GM13977 (cell line): ENCODE measurements around the gene BRAT1.

Experiments used
- DNase-seq: peaks from one replicate; pipeline ENCODE4 v3.0.0; 2012; ENCODE audit warnings: low spot score
- in situ Hi-C: fragments of 300-500 bp; cut with MboI; formaldehyde crosslinking; loops from one replicate; pipeline ENCODE4 v1.12.0; 2022; ENCODE audit warnings: low sequenced_read_pairs, low pct_unique_long_range_greater_than_20kb, mixed read lengths, inconsistent platforms; ENCODE audit not compliant: unreplicated experiment
- TF ChIP-seq, protein P1 (sequence below): IDR thresholded peaks from 2 replicates; pipeline ENCODE4 v1.5.1; 2012; ENCODE audit warnings: mild to moderate bottlenecking, control low read depth; ENCODE audit not compliant: insufficient read depth; ENCODE audit errors: extremely low read depth, missing control alignments

The BRAT1 gene

DNA sequence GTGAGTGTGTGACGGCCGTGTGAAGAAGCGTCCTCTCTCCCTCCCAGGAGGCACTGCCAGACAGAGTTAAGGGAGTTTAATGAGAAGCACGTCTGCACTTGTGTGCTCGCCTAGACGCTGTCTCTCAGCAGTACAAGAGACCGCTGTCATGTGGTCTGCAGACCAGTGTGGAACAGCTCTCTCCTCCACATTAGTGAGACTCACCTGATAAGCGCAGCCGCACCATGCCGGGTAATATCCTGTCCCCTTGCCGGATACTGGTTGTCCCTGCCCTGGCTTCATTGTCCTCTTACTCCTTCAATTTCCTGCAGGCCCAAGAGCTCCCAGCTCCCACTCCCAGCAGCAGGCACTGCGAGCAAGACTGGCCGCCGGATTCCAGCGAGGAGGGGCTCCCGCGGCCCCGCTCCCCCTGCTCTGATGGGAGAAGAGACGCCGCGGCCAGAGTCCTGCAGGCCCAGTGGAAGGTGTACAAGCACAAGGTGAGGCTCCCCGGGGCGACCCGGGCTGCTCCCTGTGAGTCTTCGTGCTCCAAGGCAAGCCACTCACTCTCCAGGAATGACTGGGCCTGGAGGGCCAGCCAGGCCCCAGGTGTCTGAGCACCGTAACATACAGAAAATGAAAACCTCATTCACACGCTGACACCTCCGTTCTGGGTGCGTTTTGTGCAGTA, 43.0 kb upstream of the BRAT1 start:
- in situ Hi-C loops = no loop called here
- DNase-seq = no peak
- TF ChIP-seq, protein P1, sequence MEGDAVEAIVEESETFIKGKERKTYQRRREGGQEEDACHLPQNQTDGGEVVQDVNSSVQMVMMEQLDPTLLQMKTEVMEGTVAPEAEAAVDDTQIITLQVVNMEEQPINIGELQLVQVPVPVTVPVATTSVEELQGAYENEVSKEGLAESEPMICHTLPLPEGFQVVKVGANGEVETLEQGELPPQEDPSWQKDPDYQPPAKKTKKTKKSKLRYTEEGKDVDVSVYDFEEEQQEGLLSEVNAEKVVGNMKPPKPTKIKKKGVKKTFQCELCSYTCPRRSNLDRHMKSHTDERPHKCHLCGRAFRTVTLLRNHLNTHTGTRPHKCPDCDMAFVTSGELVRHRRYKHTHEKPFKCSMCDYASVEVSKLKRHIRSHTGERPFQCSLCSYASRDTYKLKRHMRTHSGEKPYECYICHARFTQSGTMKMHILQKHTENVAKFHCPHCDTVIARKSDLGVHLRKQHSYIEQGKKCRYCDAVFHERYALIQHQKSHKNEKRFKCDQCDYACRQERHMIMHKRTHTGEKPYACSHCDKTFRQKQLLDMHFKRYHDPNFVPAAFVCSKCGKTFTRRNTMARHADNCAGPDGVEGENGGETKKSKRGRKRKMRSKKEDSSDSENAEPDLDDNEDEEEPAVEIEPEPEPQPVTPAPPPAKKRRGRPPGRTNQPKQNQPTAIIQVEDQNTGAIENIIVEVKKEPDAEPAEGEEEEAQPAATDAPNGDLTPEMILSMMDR = no peak

DNA sequence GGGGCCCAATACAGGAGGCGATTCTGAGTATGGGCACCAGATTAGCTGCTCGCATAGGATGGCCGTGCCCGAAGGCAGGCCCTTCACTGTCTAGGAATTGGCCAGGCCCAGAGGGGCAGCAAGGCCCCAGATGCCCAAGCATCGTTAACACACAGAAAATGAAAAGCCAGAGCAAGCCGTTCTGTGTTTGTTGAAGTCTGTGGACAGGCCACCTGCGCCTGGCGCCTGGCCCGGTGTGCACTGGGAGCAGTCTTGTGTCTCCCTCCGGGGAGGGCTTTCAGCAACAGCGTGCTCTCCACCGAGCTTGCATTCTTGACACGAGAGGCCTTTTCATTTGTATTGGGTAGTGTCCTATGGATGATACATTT, 41.9 kb upstream of the BRAT1 start:
- in situ Hi-C loops = no loop called here
- no peak for DNase-seq
- TF ChIP-seq, protein P1 = no peak

DNA sequence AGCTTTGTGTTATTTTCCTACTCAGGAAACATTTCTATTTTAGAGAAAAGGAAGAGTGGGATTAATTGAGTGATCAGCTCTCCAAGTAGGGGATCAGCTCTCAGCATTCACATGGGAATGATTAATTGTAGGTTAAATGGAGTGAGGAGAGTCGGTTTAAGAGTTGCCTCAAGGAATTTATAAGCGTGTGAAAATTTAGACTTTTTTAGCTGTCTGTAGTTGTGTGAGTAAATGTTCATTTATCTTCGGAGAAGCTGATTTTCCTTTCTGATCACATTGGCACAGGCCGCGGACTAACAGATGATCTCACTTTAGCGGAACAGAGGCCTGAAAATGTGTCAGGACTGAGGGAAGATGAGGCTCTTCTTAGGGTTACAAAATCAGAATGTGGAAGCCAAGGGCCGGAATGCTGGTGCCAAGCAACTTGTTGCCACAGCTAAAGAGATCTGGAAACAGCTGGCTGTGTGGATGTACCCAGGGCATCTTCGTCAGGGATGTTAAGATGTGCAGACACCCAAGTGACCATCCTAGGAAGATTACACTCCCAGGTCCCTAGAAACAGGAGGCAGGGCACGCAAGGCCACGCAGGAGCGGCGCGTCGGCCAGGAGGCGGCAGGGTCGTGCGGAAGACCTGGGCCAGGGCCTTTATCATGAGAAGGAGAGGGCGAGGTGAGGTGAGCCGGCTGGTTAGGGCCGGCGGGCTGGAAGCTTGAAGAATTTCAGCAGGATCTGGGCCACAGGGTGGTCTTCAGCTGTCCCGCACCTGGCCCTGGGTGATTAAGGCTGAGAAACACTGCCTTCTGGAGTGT, 41.3 kb upstream of the BRAT1 start:
- no peak for DNase-seq
- TF ChIP-seq, protein P1 = no peak
- in situ Hi-C loops = no loop called here

DNA sequence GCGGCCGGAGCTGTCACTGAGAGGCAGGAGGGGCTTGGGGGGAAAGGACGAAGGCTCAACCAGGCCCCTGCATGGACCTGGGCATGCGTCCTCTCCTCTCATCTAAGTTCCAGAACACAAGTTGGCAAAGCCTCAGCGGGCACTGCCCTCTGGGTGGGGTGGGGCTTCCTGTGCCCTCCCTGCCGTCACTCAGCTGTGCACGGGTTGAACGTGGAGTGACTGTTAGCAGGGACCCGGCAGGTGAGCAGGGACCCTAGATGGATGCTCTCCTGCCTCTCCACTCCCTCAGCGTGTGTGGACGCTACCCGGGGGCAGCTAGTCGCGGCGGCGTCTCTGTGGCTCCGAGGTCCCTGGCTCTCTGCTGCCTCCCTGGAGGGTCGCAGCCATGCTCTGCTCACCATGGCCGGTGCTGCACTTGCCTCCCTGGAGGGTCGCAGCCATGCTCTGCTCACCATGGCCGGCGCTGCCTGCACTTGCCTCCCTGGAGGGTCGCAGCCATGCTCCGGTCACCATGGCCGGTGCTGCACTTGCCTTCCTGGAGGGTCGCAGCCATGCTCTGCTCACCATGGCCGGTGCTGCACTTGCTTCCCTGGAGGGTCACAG, 40.0 kb upstream of the BRAT1 start:
- DNase-seq = no peak
- in situ Hi-C loops = no loop called here
- TF ChIP-seq, protein P1 = no peak

DNA sequence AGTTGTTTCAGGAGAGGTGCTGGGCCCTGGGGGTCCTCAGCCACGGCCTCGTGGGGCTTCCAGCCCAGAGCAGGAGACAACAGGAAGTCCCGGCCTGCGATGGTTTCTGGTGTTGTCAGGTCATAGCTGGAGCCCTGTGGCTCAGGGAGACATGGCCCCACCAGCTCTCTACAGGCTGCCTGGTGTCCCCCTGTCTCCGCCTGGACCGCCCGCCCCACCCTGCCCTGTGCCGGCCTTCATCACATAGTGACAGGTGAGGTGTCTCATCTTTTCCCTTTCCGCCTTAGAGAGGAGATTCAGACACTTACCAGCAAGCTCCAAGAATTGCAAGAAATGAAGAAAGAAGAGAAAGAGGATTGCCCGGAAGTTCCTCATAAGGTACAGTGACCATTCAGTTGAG, 39.3 kb upstream of the BRAT1 start:
- in situ Hi-C loops = no loop called here
- DNase-seq = no peak
- TF ChIP-seq, protein P1 = no peak

DNA sequence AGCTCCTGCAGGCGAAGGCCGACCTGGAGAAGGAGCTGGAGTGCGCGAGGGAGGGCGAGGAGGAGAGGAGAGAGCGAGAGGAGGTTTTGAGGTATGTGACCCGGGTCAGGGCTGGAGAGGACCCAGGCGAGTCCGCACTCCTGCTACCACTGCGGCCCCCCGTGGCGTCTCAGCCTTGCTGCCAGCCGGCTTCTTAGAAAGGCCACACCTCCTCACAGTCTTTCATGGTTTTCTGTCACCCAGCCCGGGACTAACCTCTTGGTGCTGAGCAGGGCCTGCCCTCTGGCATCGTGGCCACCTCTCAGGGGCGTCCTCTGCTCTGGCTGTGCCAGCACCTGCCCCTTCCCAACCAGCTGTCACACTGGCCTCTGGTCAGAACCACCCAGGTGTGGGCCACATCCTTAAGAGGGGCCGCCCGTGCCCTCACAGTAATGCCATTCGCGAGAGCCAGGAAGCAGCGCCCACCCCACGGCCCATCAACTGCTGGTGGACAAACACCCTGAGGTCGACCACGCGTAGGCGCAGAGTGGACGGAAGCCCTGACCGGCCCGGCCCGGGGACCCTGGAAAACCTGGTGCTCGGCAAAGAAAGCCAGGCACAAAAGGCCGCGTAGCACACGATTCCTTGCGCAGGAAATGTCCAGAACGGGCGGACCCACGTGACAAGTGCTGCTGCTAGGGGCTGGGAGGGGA, 37.9 kb upstream of the BRAT1 start:
- TF ChIP-seq, protein P1 = no peak
- in situ Hi-C loops = no loop called here
- DNase-seq = no peak
